Liver (tissue), 9 donors: ENCODE data around the gene RAB37. TPM values are rescaled to one million over a fixed set of nuclear protein-coding genes. Genes with fewer than 3 reads are reported as not detected.

Experiments used
- DNase-seq: peaks from one replicate; pipeline ENCODE4 v3.0.0-alpha.2; 2017; ENCODE audit warnings: low spot score
- H3K27ac ChIP-seq, 2 donors: one replicate each; pipeline ENCODE4 v1.7.0; 2013; ENCODE audit warnings: inconsistent platforms in 2 of 2, low read length in 2 of 2, control low read depth in 1 of 2, low read depth in 1 of 2, mild to moderate bottlenecking in 1 of 2
- H3K27me3 ChIP-seq, 4 donors: one replicate each; pipeline versions ENCODE4 v1.6.1 to v1.7.0; 2013; ENCODE audit warnings: low read length in 3 of 4, inconsistent platforms in 1 of 4, mild to moderate bottlenecking in 1 of 4, moderate library complexity in 1 of 4; ENCODE audit not compliant: control insufficient read depth in 4 of 4, insufficient read depth in 4 of 4
- H3K36me3 ChIP-seq, 4 donors: one replicate each; pipeline versions ENCODE4 v1.6.1 to v1.7.0; 2013; ENCODE audit warnings: low read length in 3 of 4, mild to moderate bottlenecking in 3 of 4, low read depth in 1 of 4, moderate library complexity in 1 of 4; ENCODE audit not compliant: control insufficient read depth in 4 of 4, insufficient read depth in 3 of 4
- H3K4me1 ChIP-seq, 4 donors: one replicate each; pipeline versions ENCODE4 v1.6.1 to v1.7.0; 2013; ENCODE audit warnings: low read length in 3 of 4, mild to moderate bottlenecking in 3 of 4, moderate library complexity in 1 of 4; ENCODE audit not compliant: control insufficient read depth in 4 of 4, insufficient read depth in 4 of 4
- H3K4me3 ChIP-seq, 3 donors: one replicate each; pipeline versions ENCODE4 v1.6.1 to v1.7.0; 2013; ENCODE audit warnings: low read length in 3 of 3, control low read depth in 1 of 3, low read depth in 1 of 3, mild to moderate bottlenecking in 1 of 3
- H3K9ac ChIP-seq, 2 donors: one replicate each; pipeline ENCODE4 v1.7.0; 2013; ENCODE audit warnings: low read length in 2 of 2, mild to moderate bottlenecking in 2 of 2, moderate library complexity in 2 of 2, control low read depth in 1 of 2, low read depth in 1 of 2
- H3K9me3 ChIP-seq, 4 donors: one replicate each; pipeline versions ENCODE4 v1.6.1 to v1.7.0; 2013; ENCODE audit warnings: low read length in 3 of 4; ENCODE audit not compliant: control insufficient read depth in 4 of 4
- EGR1 ChIP-seq, 2 donors: IDR thresholded peaks; 2 replicates each; pipeline ENCODE4 v1.6.1; 2016 to 2018; ENCODE audit warnings: antibody characterized with exemption in 2 of 2, low read depth in 2 of 2
- FOXA2 ChIP-seq: IDR thresholded peaks from 2 replicates; pipeline ENCODE4 v1.6.1; 2016; ENCODE audit warnings: antibody characterized with exemption
- HNF4A ChIP-seq, 2 donors: conservative IDR thresholded peaks; 2 replicates each; pipeline ENCODE4 v1.6.1; 2016; ENCODE audit warnings: antibody characterized with exemption in 2 of 2, mild to moderate bottlenecking in 2 of 2
- NR2F2 ChIP-seq: IDR thresholded peaks from 2 replicates; pipeline ENCODE4 v1.6.1; 2016; ENCODE audit warnings: antibody characterized with exemption
- RAD21 ChIP-seq, 2 donors: IDR thresholded peaks; 2 replicates each; pipeline ENCODE4 v1.6.1; 2016; ENCODE audit warnings: antibody characterized with exemption in 2 of 2, mild to moderate bottlenecking in 2 of 2
- RXRA ChIP-seq, 2 donors: IDR thresholded peaks; 2 replicates each; pipeline ENCODE4 v1.6.1; 2017 to 2018; ENCODE audit warnings: antibody characterized with exemption in 2 of 2, mild to moderate bottlenecking in 1 of 2
- SP1 ChIP-seq: IDR thresholded peaks from 2 replicates; pipeline ENCODE4 v1.6.1; 2018; ENCODE audit warnings: antibody characterized with exemption, mild to moderate bottlenecking
- TAF1 ChIP-seq: conservative IDR thresholded peaks from 2 replicates; pipeline ENCODE4 v1.6.1; 2016; ENCODE audit warnings: antibody characterized with exemption, mild to moderate bottlenecking
- WGBS: extraction: QIAGEN DNeasy Blood & Tissue Kit; methylation state at CpG from one replicate; pipeline ENCODE4 v1.1.7; 2013; 5-methylcytosine and 5-hydroxymethylcytosine counted together
- polyA plus RNA-seq, 2 donors: library from polyadenylated mRNA; stranded (reverse) in 1 of 2; unstranded in 1 of 2; fragments of 200-250 nt in 1 of 2; fragments of >200 nt in 1 of 2; fragmentation: Nextera tagmentation in 1 of 2; extraction: Ambion mirVana in 1 of 2; gene quantifications; one replicate each; pipeline versions ENCODE4 v1.2.1 to v1.2.3, GENCODE V29; 2013 to 2015
- total RNA-seq, 2 donors: library from RNA; depleted of rRNA; stranded (reverse); fragments of >200 nt; gene quantifications; one replicate each; pipeline ENCODE4 v1.2.3, GENCODE V29; 2014
- TF ChIP-seq, protein P1 (sequence below): IDR thresholded peaks from 2 replicates; pipeline ENCODE4 v1.6.1; 2016; ENCODE audit warnings: antibody characterized with exemption
- TF ChIP-seq, protein P2 (sequence below): IDR thresholded peaks from 2 replicates; pipeline ENCODE4 v1.6.1; 2016; ENCODE audit warnings: antibody characterized with exemption
- TF ChIP-seq, protein P3 (sequence below): IDR thresholded peaks from 2 replicates; pipeline ENCODE4 v1.6.1; 2016; ENCODE audit warnings: antibody characterized with exemption, mild to moderate bottlenecking
- TF ChIP-seq, protein P4 (sequence below): fragments of 150-350 bp; IDR thresholded peaks from 2 replicates; pipeline ENCODE4 v1.5.1; 2017; ENCODE audit warnings: improper control_type of control experiment, low read depth, low read length; ENCODE audit not compliant: missing input control
- donor health status: healthy.
- donor health status: healthy.
- donor health status: healthy.
- donor health status: healthy.
- donor health status: healthy.

RAB37 gene
- total and polyA plus RNA-seq, 4 donors = 5.1 to 8.8 (median 5.6) TPM

DNA sequence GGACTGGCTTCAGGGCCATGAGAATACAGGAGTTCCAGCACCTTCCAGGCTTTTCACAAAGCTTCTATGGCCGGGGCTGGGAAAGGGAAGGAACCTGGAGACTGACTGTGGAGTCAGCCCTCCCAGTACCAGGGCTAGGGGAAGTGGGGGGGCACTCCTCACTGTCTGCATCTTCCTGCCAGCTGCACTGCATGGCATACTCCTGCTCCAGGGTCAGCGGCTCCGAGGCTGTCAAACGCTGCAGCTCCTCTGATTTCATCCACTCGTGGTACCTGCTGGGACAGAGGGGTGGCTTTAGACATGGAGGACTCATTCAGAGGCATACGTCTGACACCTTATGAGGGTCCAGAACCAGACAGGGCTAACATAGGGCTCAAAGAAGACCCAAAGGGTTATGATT lies 36.4 kb downstream of the RAB37 start:
- Histone ChIP-seq H3K27me3 (no peaks in the 10 kb centered on the region), H3K27ac (peak overlapping the region; percentile 35 to 36), H3K9ac (no peak overlapping the region), H3K4me3 (no peak overlapping the region), H3K4me1 (peaks cover 8 to 72% (median 50%) of the 10 kb centered on the region in 4 donors), H3K36me3 (peaks cover 9 to 26% (median 16%) of the 10 kb centered on the region in 4 donors), H3K9me3 (no peaks in the 10 kb centered on the region)
- 81% methylated on average over 6 of the region's 6 CpGs for WGBS
- DNase-seq = no peak
- TF ChIP-seq RAD21 (IDR thresholded peaks at IDR 0.05) = no peak
- TF ChIP-seq SP1 = no peak
- no peak for TF ChIP-seq HNF4A (conservative IDR thresholded peaks at IDR 0.05)

DNA sequence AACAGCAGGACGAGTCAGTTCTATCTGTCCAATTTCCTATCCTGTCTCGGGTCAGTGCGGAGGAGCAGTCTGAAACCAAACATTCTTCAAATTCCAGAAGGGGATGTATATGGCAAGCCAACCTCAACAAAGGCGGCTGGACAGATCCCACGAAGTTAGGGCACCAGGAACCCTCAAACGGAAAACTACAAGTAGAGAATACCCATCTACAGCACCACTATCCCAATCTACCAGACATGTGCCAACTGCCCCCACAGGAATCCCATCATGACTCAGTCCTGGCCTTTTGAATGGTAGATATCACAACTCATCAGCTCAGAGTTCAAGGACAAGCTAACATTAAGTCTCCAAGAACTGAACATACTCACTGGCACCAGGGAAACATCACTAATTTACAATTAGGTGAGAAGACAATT lies 36.8 kb downstream of the RAB37 start:
- no peak for DNase-seq
- no peaks in the 10 kb centered on the region for H3K27me3 ChIP-seq
- no peak overlapping the region for H3K9ac ChIP-seq
- H3K9me3 ChIP-seq = no peaks in the 10 kb centered on the region
- peak overlapping the region in 1 of 2 donors; percentile 35 for H3K27ac ChIP-seq
- peaks cover 6 to 23% (median 14%) of the 10 kb centered on the region in 4 donors for H3K36me3 ChIP-seq
- no peak overlapping the region for H3K4me3 ChIP-seq
- TF ChIP-seq SP1 (no peak), RXRA (IDR thresholded peaks at IDR 0.05) (peak in 1 of 2 donors; percentile 15), FOXA2 (no peak), HNF4A (conservative IDR thresholded peaks at IDR 0.05) (peak in 1 of 2 donors; percentile 57), TAF1 (no peak)
- TF ChIP-seq, protein P1, sequence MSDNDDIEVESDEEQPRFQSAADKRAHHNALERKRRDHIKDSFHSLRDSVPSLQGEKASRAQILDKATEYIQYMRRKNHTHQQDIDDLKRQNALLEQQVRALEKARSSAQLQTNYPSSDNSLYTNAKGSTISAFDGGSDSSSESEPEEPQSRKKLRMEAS = no peak
- TF ChIP-seq, protein P2, sequence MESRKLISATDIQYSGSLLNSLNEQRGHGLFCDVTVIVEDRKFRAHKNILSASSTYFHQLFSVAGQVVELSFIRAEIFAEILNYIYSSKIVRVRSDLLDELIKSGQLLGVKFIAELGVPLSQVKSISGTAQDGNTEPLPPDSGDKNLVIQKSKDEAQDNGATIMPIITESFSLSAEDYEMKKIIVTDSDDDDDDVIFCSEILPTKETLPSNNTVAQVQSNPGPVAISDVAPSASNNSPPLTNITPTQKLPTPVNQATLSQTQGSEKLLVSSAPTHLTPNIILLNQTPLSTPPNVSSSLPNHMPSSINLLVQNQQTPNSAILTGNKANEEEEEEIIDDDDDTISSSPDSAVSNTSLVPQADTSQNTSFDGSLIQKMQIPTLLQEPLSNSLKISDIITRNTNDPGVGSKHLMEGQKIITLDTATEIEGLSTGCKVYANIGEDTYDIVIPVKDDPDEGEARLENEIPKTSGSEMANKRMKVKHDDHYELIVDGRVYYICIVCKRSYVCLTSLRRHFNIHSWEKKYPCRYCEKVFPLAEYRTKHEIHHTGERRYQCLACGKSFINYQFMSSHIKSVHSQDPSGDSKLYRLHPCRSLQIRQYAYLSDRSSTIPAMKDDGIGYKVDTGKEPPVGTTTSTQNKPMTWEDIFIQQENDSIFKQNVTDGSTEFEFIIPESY = no peak
- WGBS = 79% methylated on average over 6 of the region's 6 CpGs
- H3K4me1 ChIP-seq = peaks cover 8 to 68% (median 45%) of the 10 kb centered on the region in 4 donors

DNA sequence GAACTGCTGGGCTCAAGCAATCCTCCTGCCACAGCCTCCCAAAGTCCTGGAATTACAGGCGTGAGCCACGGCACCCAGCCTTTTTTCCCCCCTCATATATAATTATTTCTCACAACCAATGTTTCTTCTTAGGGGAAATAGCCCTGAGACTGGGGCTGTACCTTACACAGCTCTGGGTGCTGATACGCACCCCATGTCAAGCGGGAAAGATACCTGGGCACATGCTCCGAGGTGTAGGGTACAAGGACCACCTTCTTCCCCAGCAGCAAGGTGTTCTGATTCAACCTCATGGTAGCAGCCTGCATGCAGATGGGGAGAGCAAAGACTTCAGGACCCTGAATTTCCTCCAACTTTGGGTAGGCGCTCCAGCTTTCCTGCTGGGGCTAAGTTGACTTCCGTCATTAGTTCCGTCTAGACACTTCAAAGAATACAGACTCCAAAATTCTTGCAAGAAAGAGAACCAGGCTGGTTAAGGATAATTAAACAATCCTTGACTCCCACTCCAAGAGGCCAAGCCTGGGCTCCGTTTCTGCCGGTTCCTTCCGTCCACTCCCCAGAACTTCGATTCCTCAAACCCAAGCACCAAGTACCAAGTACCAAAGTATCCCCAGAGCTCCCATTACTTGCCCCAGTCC lies 38.5 kb downstream of the RAB37 start:
- Histone ChIP-seq H3K9ac (peak overlapping the region; percentile 61 to 82), H3K36me3 (peaks cover 2 to 19% (median 12%) of the 10 kb centered on the region in 4 donors), H3K4me1 (peaks cover 2 to 56% (median 30%) of the 10 kb centered on the region in 4 donors), H3K4me3 (peak overlapping the region; percentile 84 to 96 (median 91)), H3K27ac (peak overlapping the region; percentile 70 to 72), H3K9me3 (no peaks in the 10 kb centered on the region), H3K27me3 (no peaks in the 10 kb centered on the region)
- no peak for DNase-seq
- WGBS = 41% methylated on average over 12 of the region's 12 CpGs
- TF ChIP-seq, protein P3, sequence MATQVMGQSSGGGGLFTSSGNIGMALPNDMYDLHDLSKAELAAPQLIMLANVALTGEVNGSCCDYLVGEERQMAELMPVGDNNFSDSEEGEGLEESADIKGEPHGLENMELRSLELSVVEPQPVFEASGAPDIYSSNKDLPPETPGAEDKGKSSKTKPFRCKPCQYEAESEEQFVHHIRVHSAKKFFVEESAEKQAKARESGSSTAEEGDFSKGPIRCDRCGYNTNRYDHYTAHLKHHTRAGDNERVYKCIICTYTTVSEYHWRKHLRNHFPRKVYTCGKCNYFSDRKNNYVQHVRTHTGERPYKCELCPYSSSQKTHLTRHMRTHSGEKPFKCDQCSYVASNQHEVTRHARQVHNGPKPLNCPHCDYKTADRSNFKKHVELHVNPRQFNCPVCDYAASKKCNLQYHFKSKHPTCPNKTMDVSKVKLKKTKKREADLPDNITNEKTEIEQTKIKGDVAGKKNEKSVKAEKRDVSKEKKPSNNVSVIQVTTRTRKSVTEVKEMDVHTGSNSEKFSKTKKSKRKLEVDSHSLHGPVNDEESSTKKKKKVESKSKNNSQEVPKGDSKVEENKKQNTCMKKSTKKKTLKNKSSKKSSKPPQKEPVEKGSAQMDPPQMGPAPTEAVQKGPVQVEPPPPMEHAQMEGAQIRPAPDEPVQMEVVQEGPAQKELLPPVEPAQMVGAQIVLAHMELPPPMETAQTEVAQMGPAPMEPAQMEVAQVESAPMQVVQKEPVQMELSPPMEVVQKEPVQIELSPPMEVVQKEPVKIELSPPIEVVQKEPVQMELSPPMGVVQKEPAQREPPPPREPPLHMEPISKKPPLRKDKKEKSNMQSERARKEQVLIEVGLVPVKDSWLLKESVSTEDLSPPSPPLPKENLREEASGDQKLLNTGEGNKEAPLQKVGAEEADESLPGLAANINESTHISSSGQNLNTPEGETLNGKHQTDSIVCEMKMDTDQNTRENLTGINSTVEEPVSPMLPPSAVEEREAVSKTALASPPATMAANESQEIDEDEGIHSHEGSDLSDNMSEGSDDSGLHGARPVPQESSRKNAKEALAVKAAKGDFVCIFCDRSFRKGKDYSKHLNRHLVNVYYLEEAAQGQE = no peak
- TF ChIP-seq, protein P4, sequence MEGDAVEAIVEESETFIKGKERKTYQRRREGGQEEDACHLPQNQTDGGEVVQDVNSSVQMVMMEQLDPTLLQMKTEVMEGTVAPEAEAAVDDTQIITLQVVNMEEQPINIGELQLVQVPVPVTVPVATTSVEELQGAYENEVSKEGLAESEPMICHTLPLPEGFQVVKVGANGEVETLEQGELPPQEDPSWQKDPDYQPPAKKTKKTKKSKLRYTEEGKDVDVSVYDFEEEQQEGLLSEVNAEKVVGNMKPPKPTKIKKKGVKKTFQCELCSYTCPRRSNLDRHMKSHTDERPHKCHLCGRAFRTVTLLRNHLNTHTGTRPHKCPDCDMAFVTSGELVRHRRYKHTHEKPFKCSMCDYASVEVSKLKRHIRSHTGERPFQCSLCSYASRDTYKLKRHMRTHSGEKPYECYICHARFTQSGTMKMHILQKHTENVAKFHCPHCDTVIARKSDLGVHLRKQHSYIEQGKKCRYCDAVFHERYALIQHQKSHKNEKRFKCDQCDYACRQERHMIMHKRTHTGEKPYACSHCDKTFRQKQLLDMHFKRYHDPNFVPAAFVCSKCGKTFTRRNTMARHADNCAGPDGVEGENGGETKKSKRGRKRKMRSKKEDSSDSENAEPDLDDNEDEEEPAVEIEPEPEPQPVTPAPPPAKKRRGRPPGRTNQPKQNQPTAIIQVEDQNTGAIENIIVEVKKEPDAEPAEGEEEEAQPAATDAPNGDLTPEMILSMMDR = no peak
- TF ChIP-seq NR2F2 = no peak
- TF ChIP-seq EGR1 (IDR thresholded peaks at IDR 0.05; ENCODE audit: low read depth in 2 of 2) = no peak
- TF ChIP-seq RAD21 (IDR thresholded peaks at IDR 0.05) = no peak
